ENCODE measurements around the gene ANKDD1B.
A peak's percentile ranks its signal among the peaks of the same experiment; 100 is the strongest.

ANKDD1B gene

DNA sequence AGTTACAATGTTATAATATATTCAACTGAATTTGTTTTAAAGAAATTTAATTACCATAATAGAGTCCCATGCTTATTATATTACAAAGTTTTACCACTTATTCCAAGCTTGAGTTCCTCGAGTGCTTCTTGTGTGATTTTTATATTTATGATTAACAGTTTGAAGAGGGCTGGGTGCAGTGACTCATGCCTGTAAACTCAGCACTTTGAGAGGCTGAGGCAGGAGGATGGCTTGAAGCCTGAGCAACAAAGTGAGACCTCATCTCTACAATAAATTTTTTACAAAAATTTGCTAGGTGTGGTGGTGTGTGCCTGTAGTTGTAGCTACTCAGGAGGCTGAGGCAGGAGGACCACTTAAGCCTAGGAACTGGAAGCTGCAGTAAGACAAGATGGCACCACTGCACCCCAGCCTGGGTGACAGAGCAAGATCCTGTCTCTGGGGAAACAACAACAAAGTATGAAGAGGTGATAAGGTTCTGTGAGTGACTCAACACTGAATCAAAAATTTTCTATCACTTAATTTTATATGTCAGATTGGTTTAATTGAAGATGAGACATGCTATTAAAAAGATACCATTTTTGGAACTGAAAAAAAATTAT lies 96.8 kb downstream of the ANKDD1B start:
- DNase-seq (ENCODE audit: low spot score): peak; percentile 43

DNA sequence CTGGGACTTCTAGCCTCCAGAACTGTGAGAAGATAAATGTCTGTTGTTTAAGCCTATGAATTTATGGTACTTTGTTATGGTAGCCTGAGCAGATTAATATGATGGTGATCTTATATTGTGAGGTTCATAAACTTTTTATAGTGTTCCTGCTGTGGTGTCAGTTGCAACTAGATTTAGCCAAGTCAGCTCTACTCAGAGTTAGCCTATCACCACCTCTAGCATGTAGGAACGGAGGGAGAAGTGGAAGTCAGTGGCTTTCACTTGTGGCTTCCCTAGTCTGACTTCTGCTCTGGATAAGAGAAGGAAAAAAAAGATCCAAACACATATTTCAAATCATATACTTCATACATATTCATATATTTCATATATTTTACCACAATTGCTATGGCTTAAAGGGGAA lies 99.4 kb downstream of the ANKDD1B start:
- DNase-seq (ENCODE audit: low spot score): no peak

- no peak for DNase-seq (ENCODE audit: low spot score)
Measured at GRCh38 chr5:75711151-75711550, 99.9 kb downstream of the ANKDD1B start.

DNA sequence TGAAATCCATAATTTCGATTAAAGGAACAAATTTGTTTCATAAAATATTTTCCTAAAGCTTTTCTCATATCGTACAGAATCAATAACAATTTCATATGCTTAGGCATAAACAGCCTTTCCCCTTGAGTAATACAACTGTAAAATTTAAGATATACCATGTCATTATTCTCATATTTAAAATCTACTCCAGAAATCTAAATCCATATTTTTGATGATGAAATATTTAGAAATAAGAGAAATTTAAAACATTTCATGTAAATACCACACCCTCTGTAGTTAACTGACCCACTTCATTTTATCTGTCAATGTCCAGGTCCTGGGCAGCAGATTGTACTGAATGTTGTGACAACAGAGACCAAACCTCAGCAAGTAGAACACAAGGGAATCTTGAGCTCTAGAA lies 100.8 kb downstream of the ANKDD1B start:
- DNase-seq (ENCODE audit: low spot score): no peak

DNA sequence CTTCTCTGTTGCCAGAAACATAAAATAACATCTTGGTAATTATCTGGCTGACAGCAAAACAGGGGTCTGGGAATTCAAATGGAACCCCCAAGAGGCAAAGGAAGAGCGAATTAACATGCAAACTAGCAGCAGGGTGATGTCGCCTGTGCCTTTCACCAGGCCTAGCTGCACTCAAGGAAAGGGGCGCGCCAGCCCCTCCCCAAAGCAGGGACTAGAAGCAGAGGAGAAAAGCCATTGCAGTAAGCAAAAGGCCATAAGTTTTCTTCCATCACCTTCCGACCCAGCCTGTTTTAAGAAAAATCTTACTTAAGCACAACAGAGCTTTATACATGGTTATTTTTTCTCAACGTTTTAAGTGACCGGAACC lies 105.4 kb downstream of the ANKDD1B start:
- DNase-seq (ENCODE audit: low spot score): no peak

DNA sequence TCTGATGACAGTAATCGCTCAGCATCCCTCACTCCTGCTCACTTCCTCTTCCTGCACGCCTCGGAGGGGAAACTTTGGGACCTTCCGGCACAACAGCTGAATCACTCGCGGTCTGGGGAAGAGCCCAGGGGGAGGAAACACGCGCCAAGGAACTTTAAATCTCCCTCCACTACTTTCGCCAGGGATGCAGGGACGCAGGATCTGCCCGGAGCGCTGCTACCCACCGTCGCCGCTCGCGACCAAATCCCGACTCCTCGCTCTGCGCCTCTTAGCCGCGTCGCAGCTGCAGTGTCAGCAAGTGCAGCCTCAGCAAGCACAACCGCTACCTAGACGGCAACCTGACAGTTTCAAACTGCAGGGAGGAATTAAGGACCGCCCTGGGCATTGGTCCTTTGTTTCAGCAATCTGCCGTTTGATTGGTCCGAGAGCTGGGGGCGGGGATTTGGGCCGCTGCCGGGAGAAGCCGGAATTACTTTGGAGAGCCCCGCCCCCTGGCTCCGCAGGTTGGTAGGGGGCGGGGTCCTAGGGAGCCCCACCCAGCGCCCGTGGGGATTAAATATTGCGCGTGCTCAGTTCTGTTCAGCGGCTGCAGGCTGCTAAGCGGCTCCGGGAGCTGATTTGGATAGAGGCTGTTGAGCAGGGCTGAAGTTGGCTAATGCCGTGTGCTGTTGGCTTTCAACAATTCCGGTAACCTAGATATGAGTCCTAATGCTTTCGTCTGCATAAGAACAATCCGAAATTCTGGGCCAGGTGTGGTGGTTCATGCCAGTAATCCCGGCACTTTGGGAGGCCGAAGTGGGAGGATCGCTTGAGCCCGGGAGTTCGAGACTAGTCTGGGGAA lies 106.0 kb downstream of the ANKDD1B start, which contains the start of gene POC5:
TSS of gene POC5 (minus strand) at position 356 of the 841 bp plus-strand sequence. CDS start 4,500 bp downstream, outside the sequence.
- peak; percentile 96 for DNase-seq (ENCODE audit: low spot score)

DNA sequence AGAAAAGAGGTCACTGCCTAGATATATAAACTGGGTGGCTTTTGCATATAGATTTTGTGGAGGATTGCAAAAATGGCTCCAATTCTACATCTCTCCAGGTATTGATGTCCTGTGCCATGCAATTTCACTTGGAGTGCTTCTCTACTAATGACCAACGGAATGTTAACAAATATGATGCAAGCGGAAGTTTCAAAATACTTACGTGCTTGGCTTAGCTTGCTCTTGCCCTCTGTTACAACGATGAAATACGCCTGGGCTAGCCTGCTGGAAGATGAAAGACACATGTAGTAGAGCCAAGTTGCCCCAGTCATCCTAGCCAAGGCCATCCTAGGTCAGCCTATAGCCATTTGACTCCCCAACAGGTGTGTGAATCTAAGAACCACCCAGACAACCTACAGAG lies 109.6 kb downstream of the ANKDD1B start:
- DNase-seq (ENCODE audit: low spot score): no peak
